Raji (cell line): ENCODE results near the gene RARRES2.

Source experiments
- POLR2A ChIP-seq: IDR thresholded peaks from 2 replicates; pipeline ENCODE4 v1.6.1; 2011; ENCODE audit warnings: low read depth, low read length, control low read depth; ENCODE audit not compliant: insufficient read depth

Gene RARRES2

DNA sequence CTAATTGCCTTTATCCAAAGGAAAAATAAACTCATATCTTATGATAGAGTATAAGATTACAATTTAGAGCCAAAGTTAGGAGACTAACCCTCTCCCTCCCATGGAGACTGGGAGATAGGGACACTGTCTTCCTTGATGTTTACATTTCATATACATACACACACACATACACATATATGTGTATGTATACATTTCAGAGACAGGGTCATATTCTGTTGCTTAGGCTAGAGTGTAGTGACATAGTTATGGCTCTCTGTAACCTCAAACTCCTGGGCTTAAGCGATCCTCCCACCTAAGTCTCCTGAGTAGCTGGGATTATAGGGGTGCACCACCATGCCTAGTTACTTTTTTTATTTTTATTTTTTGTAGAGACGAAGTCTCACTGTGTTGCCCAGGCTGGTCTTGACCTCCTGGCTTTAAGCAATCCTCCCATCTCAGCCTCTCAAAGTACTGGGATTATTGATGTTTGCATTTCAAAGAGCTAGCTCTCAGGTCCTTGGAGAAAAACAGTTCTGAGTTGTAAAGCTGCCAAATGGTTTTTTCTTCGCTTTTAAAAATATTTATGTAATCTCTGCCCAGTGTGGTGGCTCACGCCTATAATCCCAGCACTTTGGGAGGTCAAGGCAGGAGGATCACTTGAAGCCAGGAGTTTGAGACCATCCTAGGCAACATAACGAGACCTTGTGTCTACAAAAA, 19.1 kb upstream of the RARRES2 start:
- TF ChIP-seq POLR2A: no peak

DNA sequence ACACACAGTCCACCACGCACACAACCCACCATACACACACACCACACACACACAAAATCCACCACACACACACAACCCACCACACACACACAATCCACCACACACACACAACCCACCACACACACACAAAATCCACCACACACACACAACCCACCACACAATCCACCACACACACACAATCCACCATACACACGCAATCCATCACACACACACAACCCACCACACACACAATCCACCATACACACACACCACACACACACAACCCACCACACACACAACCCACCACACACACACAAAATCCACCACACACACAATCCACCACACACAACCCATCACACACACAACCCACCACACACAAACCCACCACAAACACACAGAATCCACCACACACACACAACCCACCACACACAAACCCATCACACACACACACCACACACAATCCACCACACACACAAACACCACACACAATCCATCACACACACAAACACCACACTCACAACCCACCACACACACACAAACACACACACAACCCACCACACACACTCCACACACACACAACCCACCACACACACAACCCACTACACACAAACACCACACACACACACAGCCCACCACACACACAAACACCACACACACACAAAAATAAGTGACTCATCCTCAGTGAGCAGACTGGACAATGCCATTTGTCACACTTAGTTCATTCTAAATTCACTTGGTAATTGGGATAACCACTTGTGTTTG, 18.4 kb upstream of the RARRES2 start:
- TF ChIP-seq POLR2A: no peak

DNA sequence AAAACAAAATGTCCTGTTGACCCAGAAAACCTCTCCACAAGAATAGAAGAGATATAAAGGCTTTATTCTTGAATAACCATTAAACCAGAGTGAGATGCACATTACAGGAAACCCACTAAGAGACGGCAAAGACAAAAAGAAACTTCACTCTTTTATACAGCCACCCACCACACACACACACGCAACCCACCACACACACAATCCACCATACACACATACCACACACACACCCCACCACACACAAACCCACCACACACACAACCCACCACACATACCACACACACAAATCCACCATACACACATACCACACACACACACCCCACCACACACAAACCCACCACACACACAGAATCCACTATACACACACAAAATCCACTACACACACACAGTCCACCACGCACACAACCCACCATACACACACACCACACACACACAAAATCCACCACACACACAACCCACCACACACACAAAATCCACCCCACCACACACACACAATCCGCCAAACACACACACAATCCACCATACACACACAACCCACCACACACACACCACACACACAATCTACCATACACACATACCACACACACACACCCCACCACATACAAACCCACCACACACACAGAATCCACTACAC, 17.7 kb upstream of the RARRES2 start:
- TF ChIP-seq POLR2A: no peak

DNA sequence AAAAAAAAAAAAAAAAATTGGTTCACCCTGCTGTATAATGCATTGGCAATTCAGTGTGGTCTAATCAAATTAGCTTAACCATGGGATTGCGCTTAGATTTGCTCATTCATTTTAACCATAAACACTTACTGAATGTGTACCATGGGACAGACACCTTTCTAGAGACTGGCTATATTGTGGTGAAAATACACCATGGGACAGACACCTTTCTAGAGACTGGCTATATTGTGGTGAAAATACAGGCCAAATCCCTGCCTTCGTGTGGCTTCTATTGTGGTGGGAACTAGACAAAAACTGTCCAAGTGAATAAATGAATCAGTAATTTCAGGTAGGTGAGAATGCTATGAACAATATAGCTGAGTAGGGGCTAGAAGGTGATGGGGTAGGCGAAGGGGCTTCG, 17.0 kb upstream of the RARRES2 start:
- no peak for TF ChIP-seq POLR2A

DNA sequence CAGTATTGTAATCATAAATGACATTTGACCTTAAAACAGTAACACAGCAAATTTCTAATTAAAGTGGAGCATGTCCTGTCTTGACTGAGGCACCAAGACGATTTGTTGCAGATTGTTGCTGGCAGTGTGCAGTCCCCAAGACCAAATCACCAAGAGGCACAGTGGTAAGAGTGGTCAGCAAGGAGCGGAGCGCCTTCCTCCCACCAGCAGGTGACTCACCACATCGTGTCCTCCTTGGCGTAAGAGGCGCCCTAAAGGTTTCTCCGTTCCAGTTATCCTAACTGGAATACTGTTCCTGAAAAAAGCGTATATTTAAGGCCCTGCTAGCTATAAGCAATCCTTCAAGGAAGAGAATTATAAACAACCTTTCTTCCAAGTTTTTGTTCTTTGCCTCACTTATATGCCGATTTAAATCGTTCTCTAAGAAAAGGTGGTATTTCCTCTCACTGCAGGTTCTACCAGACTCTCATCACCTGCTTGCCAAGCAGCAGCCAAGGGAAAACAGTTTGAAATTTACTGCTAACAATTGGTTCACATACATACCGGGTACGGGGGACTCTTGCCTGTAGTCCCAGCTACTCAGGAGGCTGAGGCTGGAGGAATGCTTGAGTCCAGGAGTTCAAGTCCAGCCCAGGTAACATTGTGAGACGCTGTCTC, 16.5 kb upstream of the RARRES2 start:
- no peak for TF ChIP-seq POLR2A

DNA sequence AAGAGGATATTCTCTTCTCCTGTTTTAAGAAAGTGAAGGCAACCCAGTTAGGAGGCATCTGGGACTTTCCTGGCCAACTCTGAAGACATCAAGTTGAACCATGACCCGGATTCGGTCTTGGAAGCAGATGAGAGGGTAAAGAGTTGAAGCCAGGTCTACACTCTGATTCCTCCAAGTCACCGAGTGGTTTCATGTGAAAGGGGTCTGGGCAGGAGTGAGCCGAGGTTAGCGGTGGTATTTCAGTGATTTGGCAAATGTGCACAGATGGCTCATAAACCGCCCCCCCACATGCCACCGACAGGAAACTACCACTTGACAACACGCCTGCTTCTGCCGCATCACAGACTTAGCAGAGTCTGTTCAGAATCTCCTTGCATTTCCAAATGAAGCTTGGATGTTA, 15.8 kb upstream of the RARRES2 start:
- no peak for TF ChIP-seq POLR2A

DNA sequence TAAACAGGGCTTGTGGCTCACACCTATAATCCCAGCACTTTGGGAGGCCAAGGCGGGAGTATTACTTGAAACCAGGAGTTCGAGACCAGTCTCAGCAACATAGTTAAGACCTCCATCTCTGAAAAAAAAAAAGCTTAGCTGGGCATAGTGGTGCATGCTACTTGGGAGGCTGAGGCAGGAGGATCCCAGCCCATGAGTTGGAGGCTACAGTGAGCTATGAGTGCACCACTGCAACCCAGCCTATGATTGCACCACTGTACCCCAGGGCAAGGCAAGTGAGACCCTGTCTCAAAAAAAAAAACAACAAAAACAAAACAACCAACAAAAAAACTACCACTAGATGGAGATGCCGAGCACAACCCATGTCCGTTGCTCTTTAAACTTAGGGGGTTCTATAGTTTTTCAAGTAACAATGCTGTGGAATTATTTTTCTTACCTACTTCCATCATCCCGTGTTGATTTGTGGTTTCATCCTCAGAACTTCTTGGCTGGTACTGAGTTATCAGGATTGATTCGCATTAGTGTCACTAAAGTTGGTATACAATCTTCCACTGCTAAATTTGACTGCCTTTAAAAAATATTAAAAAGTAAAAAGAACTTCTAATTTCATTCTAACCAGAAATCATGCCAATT, 15.0 kb upstream of the RARRES2 start:
- TF ChIP-seq POLR2A: no peak

DNA sequence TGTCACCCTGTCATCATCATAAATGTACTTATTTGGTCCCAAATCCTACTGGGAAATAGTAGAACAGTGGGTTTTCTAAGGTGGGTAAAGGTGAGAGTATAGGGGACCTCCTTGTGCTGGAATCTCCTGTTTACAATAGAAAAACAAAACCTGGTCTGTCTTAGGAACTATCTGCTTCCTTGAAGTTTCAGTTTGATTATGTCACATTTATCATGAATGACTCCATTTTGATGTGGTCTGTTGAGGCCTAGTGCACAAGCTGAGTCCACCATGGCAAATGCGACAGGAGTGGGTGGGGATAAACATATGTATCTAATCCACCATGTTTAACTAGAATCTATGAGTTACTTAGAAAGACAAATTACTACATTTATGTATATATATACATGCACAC, 14.2 kb upstream of the RARRES2 start:
- no peak for TF ChIP-seq POLR2A

DNA sequence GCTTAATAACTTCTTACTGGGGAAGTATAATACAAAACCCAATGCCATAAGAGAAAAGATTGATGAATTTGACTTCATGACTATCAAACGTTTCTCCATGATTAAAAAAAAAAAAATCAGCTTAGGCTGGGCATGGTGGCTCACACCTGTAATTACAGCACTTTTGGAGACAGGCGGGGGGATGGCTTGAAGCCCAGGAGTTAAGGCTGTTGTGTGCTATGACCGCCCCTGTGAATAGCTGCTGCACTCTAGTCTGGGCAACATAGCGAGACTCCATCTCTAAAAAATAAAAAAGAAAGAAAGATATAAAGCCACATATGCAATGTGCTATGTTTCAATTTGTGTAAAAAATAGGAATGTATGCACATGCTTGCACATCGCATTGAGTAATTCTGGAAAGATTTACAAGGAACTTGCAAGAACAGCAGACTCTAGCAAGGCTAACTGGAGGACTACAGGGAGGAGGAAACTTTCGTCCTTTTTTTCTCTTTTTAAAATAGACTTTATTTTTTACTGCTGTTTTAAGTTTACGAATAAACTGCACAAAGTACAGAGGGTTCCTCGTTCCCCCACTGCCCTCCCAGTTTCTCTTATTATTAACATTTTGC, 10.3 kb upstream of the RARRES2 start:
- TF ChIP-seq POLR2A: no peak

DNA sequence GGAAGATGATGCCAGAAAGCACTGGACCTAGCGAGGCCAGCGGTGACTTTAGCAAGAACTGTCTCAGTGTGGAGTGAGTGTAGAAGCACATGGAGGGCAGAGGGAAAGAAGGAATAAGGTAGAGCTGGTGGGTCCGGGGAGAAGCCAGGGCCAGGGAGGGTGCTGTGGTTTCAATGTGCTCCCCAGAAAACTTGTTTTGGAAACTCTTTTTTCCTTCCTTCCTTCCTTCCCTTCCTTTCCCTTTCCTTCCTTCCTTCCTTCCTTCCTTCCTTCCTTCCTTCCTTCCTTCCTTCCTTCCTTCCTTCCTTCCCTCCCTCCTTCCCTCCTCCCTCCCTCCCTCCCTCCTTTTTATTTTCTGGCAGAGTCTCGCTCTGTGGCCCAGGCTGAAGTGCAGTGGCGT, 5.5 kb upstream of the RARRES2 start:
- TF ChIP-seq POLR2A: no peak

DNA sequence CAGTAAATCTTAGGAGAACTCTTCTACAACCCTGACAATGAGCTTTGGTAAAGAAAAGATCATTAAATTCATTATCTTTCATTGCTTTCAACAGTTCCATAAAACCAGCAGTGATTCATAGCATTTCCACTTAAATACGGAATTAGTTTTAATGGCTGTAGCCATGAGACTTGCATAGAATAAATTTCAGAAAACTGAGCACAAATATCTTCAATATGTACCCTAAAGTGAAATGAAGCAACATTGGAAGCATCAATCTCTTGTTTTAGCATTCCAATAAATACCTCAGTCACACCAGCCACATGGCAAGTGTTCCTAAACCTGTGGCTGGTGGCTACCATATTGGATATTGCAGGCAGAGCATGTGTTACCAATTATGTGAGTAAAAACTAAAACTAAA, 3.6 kb upstream of the RARRES2 start:
- TF ChIP-seq POLR2A: no peak

DNA sequence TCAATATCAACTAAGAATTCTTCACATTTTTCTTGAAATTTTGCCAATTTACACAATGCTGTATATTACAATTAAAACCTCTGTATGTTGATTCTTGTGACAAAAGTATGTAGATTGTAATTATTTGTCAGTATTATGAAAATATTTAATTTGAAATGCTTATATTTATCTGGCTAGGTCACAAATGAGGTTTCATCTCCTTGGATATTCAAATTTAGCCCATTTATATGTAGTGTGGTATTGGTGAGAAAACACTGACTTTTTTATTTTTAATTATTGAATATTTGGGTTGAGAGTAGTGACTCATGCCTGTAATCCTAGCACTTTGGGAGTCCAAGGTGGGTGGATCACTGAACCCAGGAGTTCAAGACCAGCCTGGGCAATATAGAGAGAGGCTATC, 2.9 kb upstream of the RARRES2 start:
- no peak for TF ChIP-seq POLR2A

DNA sequence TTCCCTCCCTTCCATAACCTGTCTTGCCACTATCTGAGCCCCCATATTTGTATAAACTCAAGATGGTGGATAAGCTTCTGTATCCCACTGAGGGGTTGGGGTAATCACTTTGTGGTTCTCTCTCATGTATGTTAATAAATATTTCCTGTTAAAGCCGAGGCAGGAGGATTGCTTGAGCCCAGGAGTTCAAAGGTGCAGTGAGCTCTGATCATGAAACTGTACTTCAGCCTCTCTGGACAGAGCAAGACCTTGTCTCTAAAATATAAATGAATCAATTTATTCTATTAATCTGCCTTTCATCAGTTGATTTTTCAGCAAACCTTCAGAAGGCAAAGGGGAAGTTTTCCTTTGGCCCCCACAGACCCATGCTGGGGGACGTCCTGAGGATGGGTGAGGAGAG, 1.8 kb upstream of the RARRES2 start:
- no peak for TF ChIP-seq POLR2A

DNA sequence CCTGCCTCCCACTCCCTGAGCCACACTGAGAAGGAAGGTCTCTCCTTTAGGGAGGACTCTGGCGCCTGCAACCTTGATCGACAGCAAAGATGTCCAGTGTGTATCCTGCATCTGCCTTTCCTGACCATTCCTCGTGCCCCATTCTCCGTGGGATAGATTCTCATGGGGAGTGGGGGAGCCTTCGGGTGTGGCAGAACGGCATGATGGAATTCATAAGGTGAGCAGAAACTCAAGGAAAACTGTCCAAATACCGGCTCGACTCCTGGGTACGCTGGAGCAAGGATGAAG, 636 bp upstream of the RARRES2 start:
- TF ChIP-seq POLR2A: no peak

DNA sequence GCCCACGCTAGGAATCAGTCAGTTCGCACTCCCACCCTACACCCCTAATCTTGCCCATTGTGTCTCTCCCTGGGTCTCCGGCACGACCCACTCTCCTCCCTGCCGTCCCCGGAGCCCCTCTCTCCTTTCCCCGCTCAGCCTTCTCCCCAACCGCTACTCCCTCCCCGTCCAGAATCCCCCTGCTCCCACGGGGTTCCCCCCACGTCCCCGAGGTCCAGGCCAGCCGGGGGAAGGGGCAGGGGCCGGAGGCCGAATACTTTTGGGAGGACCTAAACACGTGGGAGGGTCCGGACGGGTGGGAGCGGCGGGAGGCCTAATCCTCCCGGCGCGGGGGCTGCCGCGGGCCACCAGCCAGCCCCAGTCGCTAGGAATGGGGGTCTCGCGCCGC, 560 bp downstream of the RARRES2 start:
- no peak for TF ChIP-seq POLR2A

DNA sequence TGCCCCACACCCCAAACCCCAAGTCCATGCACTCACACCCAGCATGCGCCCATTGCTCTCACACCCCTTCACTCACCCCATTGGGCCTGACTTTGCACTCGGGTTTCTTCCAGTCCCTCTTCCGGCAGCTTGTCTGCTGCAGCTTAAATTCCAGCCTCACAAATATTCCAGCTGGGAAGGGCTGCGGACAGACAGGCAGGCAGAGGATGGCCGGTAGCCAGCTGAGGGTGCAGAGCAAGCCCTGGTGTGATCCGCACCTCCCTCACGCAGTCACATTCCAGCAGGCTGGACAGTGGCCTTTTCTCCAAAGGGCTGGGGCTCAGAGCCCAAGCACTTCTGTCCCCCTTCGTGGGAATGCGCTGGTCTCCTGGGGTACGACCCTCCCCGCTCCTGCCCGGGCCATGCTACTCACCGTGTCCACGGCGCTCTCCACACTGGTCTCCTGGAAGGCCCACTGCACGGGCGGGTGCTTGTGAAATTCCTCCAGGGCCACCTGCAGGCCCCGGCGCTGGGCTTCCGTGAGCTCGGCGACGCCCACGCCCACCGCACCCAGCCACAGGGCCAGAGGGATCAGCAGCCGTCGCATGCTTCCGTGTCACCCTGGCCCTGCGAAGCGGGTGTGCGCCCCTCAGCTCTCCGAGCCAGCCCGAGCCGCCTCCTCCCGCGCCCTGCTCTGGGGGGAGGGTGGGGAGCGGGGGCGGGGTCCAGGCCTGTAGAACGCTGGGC, 1.2 kb downstream of the RARRES2 start:
- TF ChIP-seq POLR2A: no peak
